ENCODE measurements around the gene CYP3A4. TPM values are rescaled to one million over a fixed set of nuclear protein-coding genes. Genes with fewer than 3 reads are reported as not detected.
"Not testable (repeated sequence)": the region's sequence is repeated elsewhere in the genome, so short reads cannot be mapped to it uniquely, and the experiment has no call there.

CYP3A4 gene
- total and polyA plus RNA-seq, 2 donors (not counting 1 experiment from before 2014, with no cell fraction given) = 0.17 TPM; not detected in 1

DNA sequence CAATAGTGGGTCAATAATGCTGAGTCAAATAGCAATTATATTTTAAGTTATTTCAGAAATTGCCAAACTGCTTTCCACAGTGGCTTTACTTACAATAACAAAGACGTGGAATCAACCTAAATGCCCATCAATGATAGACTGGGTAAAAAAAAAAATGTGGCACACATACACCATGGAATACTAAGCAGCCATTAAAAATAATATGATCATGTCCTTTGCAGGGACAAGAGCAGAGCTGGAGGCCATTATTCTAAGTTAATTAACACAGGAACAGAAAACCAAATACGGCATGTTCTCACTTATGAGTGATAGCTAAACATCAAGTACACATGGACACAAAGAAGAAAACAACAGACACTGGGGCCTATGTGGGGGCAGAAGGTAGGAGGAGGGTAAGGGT lies 15.0 kb upstream of the CYP3A4 start:
- Histone ChIP-seq H3K79me2 (ENCODE audit: control insufficient read depth, insufficient read depth, low read length) (no peaks in the 10 kb centered on the region), H3K4me2 (ENCODE audit: extremely low read depth, insufficient read depth, low read length) (no peak overlapping the region), H3K27ac (ENCODE audit: insufficient read depth, low read length) (no peak overlapping the region), H3K4me1 (ENCODE audit: control insufficient read depth, extremely low read depth, insufficient read depth, low read length) (no peaks in the 10 kb centered on the region), H2AFZ (ENCODE audit: low read length) (no peak overlapping the region), H3K9ac (ENCODE audit: insufficient read depth, low read length) (no peak overlapping the region), H3K4me3 (replicated peaks in 1 of 4; ENCODE audit: control extremely low read depth in 1 of 4, insufficient read depth in 1 of 4, low read depth in 3 of 4, low read length in 4 of 4) (no peak overlapping the region), H3K27me3 (ENCODE audit: control insufficient read depth, insufficient read depth, low read length) (no peaks in the 10 kb centered on the region), H3K9me3 (ENCODE audit: control insufficient read depth, insufficient read depth, low read depth, low read length) (no peaks in the 10 kb centered on the region), H4K20me1 (ENCODE audit: control insufficient read depth, extremely low read depth, insufficient read depth, low read length) (no peaks in the 10 kb centered on the region), H3K36me3 (ENCODE audit: control insufficient read depth, insufficient read depth, low read length) (no peaks in the 10 kb centered on the region)
- DNase-seq (ENCODE audit: low read depth in 2 of 2) = no peak
- TF ChIP-seq, protein P1, sequence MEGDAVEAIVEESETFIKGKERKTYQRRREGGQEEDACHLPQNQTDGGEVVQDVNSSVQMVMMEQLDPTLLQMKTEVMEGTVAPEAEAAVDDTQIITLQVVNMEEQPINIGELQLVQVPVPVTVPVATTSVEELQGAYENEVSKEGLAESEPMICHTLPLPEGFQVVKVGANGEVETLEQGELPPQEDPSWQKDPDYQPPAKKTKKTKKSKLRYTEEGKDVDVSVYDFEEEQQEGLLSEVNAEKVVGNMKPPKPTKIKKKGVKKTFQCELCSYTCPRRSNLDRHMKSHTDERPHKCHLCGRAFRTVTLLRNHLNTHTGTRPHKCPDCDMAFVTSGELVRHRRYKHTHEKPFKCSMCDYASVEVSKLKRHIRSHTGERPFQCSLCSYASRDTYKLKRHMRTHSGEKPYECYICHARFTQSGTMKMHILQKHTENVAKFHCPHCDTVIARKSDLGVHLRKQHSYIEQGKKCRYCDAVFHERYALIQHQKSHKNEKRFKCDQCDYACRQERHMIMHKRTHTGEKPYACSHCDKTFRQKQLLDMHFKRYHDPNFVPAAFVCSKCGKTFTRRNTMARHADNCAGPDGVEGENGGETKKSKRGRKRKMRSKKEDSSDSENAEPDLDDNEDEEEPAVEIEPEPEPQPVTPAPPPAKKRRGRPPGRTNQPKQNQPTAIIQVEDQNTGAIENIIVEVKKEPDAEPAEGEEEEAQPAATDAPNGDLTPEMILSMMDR (conservative IDR thresholded peaks at IDR 0.05 in 1 of 2, IDR thresholded peaks at IDR 0.05 in 1 of 2; ENCODE audit: low read depth in 1 of 2, low read length in 2 of 2) = no peak
- no peak for TF ChIP-seq EZH2 (IDR thresholded peaks at IDR 0.05; ENCODE audit: low read length, missing control alignments)

DNA sequence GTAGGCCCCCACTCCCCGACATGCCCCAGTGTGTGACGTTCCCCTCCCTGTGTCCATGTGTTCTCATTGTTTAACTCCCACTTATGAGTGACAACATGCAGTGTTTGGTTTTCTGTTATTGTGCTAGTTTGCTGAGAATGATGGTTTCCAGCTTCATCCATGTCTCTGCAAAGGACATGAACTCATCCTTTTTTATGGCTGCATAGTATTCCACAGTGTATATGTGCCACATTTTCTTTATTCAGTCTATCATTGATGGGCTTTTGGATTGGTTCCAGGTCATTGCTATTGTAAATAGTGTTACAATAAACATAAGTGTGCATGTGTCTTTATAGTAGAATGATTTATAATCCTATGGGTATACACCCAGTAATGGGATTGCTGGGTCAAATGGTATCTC lies 11.9 kb upstream of the CYP3A4 start:
- not testable (repeated sequence) for DNase-seq (ENCODE audit: low read depth in 2 of 2); H4K20me1 ChIP-seq (ENCODE audit: control insufficient read depth, extremely low read depth, insufficient read depth, low read length); H3K9ac ChIP-seq (ENCODE audit: insufficient read depth, low read length); H3K27ac ChIP-seq (ENCODE audit: insufficient read depth, low read length); H3K4me3 ChIP-seq (replicated peaks in 1 of 4; ENCODE audit: control extremely low read depth in 1 of 4, insufficient read depth in 1 of 4, low read depth in 3 of 4, low read length in 4 of 4); H3K4me2 ChIP-seq (ENCODE audit: extremely low read depth, insufficient read depth, low read length); H3K36me3 ChIP-seq (ENCODE audit: control insufficient read depth, insufficient read depth, low read length); H3K4me1 ChIP-seq (ENCODE audit: control insufficient read depth, extremely low read depth, insufficient read depth, low read length); H3K9me3 ChIP-seq (ENCODE audit: control insufficient read depth, insufficient read depth, low read depth, low read length); H2AFZ ChIP-seq (ENCODE audit: low read length); H3K27me3 ChIP-seq (ENCODE audit: control insufficient read depth, insufficient read depth, low read length); H3K79me2 ChIP-seq (ENCODE audit: control insufficient read depth, insufficient read depth, low read length)

DNA sequence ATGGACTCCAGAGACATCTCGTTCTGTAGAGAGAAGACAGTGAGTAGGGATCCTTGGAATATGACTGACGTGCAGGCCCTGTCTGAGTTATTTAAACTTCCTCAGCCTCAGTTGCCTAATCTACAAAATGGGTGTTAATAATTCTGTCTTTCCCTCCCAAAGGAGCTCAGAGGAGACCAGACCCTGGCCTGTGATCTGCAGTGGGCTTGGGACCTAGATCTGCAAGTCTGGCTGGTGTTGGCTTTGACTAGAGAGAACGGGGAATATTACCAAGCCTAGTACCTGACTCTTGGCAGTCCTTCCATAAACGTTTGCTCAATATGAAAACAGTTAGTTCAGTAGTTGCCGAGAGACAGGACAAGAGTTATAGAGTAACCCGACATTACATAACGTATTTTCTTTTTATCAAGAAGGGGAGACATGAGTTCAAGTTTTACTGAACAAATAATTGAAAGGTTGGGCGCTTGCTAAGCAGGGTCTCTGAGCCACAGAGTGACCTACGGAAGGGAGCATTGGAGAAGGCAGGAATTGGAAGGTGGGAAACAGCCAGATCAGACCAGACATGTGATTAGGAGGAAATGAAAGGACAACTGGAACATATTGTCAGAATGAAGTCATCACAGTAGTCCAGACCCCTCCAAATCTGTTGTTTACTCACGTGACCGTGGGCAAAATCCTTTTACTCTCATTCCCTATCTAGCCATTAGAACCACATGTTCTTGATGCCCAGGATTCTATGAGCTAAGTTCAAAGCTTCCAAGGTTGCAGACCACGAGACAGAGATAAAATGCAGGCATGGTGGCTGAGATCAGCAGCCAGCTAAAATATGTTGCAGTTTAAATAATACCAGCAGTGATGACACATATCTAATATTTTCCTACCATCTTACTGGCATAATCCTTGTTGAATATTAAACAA lies 10.9 kb upstream of the CYP3A4 start:
- Histone ChIP-seq H3K79me2 (ENCODE audit: control insufficient read depth, insufficient read depth, low read length) (no peaks in the 10 kb centered on the region), H3K27me3 (ENCODE audit: control insufficient read depth, insufficient read depth, low read length) (no peaks in the 10 kb centered on the region), H3K9me3 (ENCODE audit: control insufficient read depth, insufficient read depth, low read depth, low read length) (no peaks in the 10 kb centered on the region), H3K4me2 (ENCODE audit: extremely low read depth, insufficient read depth, low read length) (no peak overlapping the region), H3K36me3 (ENCODE audit: control insufficient read depth, insufficient read depth, low read length) (no peaks in the 10 kb centered on the region), H3K9ac (ENCODE audit: insufficient read depth, low read length) (no peak overlapping the region), H2AFZ (ENCODE audit: low read length) (no peak overlapping the region), H3K4me3 (replicated peaks in 1 of 4; ENCODE audit: control extremely low read depth in 1 of 4, insufficient read depth in 1 of 4, low read depth in 3 of 4, low read length in 4 of 4) (no peak overlapping the region), H3K4me1 (ENCODE audit: control insufficient read depth, extremely low read depth, insufficient read depth, low read length) (no peaks in the 10 kb centered on the region), H3K27ac (ENCODE audit: insufficient read depth, low read length) (no peak overlapping the region), H4K20me1 (ENCODE audit: control insufficient read depth, extremely low read depth, insufficient read depth, low read length) (no peaks in the 10 kb centered on the region)
- TF ChIP-seq, protein P1 (conservative IDR thresholded peaks at IDR 0.05 in 1 of 2, IDR thresholded peaks at IDR 0.05 in 1 of 2; ENCODE audit: low read depth in 1 of 2, low read length in 2 of 2) = no peak
- no peak for TF ChIP-seq EZH2 (IDR thresholded peaks at IDR 0.05; ENCODE audit: low read length, missing control alignments)
- DNase-seq (ENCODE audit: low read depth in 2 of 2) = peak; percentile 3 to 8
